GM10248 (cell line): ENCODE results near the gene CCDC17.
A peak's percentile ranks its signal among the peaks of the same experiment; 100 is the strongest.

Experiments
- CTCF ChIA-PET: fragments of 300-600 bp; sonication (Branson Sonifier 250); formaldehyde crosslinking; extraction: SDS; loops from one replicate; lab custom pipeline; 2021; ENCODE audit warnings: antibody characterized with exemption; lab: Yijun Ruan, JAX
- POLR2A ChIA-PET: fragments of 350-650 bp; sonication (Branson Sonifier 250); formaldehyde crosslinking; extraction: SDS; loops from one replicate; lab custom pipeline; 2020; ENCODE audit warnings: antibody characterized with exemption; lab: Yijun Ruan, JAX
- DNase-seq: peaks from one replicate; pipeline ENCODE4 v3.0.0; 2012; ENCODE audit errors: extremely low spot score
- TF ChIP-seq, protein P1 (sequence below): IDR thresholded peaks from 2 replicates; pipeline ENCODE4 v1.5.1; 2012; ENCODE audit warnings: mild to moderate bottlenecking, low read depth; ENCODE audit errors: extremely low read depth, missing control alignments, control extremely low read depth

The CCDC17 gene

DNA sequence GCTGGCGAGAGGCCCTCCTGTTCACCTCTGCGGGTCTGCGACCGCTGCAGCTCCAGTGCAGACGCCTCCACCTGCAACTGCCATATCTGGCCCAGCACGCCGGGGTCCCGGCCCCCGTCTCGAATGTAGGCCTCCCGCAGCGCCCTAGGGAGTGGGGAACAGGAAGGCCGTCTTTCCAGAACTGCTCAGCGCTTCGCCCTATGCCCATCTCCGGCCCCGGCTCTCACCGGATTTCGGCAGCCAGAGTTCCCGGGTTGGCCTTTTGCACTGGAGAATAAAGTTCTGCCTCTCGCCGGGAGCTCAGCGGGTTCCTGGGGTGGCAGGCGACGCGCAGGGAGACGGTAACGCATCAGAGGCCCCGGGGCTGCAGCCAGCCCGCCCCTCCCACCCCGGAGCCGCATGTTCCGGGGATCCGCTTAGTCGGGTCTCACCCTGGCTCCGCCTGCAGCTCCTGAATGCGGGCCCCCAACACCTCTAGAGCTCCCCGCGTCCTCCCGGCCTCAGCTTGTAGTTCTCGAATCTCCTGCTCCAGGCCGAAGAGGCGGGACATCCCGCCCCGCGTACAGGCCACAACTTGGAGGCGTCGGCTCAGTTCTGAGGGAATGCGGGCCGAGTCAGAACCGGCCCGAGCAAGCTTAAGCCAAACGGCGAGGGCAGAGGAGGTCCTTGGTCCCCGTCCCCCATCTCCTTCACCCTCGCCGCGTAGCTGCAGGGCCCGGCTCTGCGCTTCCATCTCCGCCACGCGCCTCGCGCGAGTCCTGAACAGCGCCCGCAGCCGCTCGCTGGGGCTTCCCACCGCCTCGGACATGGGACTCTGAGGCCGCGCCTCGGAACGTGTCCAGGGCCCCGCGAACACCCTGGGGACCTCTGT lies 1.1 kb downstream of the CCDC17 start:
- ChIA-PET POLR2A (interaction anchor here (0.6 kb wide), 1 partner anchor 15 kb away, joined by 6 read pairs; no protein-coding TSS in a partner anchor), CTCF (interaction anchor here (2.1 kb wide), 1 partner anchor 10 kb away, joined by 8 read pairs; no protein-coding TSS in a partner anchor)

DNA sequence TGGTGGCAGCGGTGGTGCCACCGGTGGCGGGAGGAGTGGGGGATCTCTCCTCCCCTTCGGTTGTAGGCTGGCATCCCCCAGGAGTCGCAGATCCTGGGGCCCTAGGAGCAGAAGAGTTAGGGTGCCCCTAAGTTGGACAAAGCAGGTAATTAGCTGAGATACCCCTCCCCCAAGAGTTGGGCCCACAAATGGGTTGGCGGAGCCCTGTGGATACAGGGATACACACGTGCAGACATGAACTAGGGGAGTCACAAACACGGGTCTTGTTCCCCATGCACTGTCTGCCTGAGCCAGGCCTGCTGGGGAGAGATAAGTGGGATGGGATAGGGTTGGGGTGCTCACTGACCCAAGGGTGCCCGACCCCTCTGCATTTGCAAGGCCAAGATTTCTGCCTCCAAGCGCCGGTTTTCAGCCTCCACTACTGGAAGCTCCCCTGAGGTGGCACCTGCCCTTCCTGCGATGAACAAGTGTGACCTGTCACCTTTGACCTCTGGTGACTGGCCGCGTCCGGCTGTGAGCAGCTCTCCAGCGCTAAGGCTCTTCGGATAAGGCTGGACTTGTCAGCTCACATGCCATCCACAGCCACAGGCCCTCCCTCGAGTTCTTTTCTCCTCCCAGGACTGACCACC lies 1.8 kb downstream of the CCDC17 start:
- ChIA-PET CTCF (interaction anchor here (1.6 to 2.1 kb wide), 2 partner anchors 9 to 24 kb away, joined by 3 to 8 read pairs; no protein-coding TSS in a partner anchor), POLR2A (no interaction called here)
- DNase-seq: peak; percentile 20

More for the DNA sequence above, 1.1 kb downstream of the CCDC17 start:
- TF ChIP-seq, protein P1, sequence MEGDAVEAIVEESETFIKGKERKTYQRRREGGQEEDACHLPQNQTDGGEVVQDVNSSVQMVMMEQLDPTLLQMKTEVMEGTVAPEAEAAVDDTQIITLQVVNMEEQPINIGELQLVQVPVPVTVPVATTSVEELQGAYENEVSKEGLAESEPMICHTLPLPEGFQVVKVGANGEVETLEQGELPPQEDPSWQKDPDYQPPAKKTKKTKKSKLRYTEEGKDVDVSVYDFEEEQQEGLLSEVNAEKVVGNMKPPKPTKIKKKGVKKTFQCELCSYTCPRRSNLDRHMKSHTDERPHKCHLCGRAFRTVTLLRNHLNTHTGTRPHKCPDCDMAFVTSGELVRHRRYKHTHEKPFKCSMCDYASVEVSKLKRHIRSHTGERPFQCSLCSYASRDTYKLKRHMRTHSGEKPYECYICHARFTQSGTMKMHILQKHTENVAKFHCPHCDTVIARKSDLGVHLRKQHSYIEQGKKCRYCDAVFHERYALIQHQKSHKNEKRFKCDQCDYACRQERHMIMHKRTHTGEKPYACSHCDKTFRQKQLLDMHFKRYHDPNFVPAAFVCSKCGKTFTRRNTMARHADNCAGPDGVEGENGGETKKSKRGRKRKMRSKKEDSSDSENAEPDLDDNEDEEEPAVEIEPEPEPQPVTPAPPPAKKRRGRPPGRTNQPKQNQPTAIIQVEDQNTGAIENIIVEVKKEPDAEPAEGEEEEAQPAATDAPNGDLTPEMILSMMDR: no peak
- DNase-seq: no peak

DNA sequence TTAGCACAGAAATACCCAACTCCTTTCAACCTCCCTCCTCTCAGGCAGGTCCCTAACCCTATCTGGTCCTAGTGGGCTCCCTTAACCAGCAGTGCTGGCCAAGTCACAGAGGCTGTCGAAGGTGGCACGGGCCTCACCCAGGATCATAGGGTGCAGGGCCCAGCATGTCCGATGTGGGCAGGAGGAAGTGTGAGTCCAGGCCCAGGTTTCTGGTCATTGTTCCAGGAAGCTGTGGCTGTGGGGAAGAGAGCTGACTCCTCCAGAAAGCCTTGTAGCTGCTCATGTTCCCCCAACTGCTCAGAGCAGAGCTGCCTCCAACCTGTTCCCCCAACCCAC lies 2.4 kb downstream of the CCDC17 start:
- peak; percentile 27 for DNase-seq
- TF ChIP-seq, protein P1: no peak
- CTCF ChIA-PET: interaction anchor here (1.6 kb wide), 1 partner anchor 24 kb away, joined by 3 read pairs; no protein-coding TSS in a partner anchor
- POLR2A ChIA-PET: no interaction called here

More for the DNA sequence above, 1.8 kb downstream of the CCDC17 start:
- TF ChIP-seq, protein P1: no peak

DNA sequence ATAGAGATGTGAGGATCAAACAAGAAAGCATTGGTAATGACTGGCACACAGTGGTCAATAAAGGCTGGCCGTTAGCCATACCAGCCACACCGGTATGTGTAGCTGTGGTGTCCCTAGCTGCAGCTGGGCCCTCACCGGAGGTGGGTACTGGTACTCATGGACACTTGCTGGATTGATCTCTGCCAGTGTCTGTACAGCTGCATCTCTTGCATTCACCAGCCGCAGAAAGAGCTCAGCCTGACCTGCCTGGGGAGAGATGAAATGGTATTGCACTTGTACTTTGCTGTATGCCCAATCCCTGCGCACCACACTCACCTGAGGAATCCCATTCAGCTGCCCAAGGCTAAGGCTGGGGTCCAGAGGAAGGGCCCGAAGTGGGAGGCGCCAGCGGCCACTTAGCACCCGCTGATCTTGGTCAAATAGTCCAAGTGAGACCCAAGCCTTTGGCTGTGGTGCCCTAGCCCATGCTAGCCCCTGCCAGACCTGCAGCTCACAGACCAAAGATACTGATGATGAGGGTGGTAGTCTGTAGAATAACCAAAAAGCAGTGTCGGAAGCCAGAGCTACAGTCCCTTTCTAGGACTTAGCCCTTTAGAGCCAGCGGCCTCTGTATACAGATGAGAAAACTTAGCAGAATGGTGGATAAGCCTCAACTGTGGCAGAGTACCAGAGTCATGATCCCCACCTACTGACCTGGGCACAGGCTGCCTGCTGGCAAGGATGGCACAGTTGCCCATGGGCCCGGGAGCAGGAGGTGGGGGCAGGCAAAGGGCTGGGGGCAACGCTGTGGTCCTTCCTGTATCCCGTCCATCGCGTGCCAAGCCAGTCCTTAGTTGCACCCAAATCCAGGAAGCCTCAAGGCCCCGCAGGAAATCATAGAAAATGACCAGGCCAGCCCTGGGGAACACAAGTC lies 3.0 kb downstream of the CCDC17 start:
- ChIA-PET CTCF (interaction anchor here (1.6 kb wide), 1 partner anchor 25 kb away, joined by 3 read pairs; no protein-coding TSS in a partner anchor), POLR2A (no interaction called here)
- no peak for DNase-seq
- TF ChIP-seq, protein P1: no peak

DNA sequence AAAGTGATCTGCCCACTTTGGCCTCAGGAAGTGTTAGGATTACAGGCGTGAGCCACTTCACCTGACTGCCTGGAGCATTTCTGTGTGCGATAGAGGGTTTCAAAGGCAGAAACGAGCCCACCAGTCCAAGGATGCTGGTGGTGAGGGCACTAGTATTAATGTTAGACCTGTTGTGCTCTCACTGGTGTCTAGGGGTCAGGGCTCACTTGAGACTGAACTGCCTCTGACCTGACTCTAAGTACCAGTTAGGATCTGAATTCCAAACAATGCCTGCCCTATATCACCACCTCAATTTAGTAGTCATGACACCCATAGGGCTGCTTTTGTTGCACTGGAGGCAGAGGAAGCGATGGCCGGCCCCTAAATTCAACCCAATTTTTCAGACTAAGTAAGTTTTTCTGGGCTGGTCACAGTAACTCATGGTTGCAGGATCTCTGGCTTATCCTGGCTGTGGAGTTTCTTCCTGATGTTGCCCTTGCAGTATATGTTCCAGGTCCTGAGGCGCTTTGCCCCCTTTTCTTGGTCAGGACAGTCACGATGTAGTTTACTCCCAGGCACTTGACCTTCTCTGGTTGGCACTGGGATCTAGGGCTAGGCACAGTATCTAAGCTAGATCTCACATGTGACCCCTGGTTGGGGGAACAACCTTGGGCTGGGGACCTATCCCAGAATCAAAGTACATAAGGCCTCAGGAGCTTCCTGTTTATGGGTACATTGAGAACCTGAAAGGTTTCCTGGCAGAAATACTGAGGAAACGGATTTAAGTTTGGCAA lies 4.5 kb downstream of the CCDC17 start:
- ChIA-PET POLR2A (no interaction called here), CTCF (interaction anchor here (0.9 kb wide), 1 partner anchor 13 kb away, joined by 3 read pairs; no protein-coding TSS in a partner anchor)
- TF ChIP-seq, protein P1: no peak
- no peak for DNase-seq
